Activated CD8-positive, alpha-beta T cell treated with anti-CD3 and anti-CD28 coated beads for 36 hours (primary cell): ENCODE measurements around the gene RNF144A. TPM values are rescaled to one million over a fixed set of nuclear protein-coding genes. Genes with fewer than 3 reads are reported as not detected.

Experiments
- ATAC-seq: fragments of 200-7000 bp; cut with Tn5 transposase; one replicate; pipeline ENCODE4 v1.10.0; 2021; ENCODE audit warnings: mild to moderate bottlenecking, moderate library complexity
- CTCF ChIA-PET: fragments of 350-600 bp; sonication (Branson Sonifier 250); formaldehyde crosslinking; loops from one replicate; lab custom pipeline; 2021; ENCODE audit warnings: antibody characterized with exemption; lab: Charles Lee
- POLR2A ChIA-PET: fragments of 350-600 bp; sonication (Branson Sonifier 250); formaldehyde crosslinking; loops from one replicate; lab custom pipeline; 2021; ENCODE audit warnings: antibody characterized with exemption; lab: Charles Lee
- DNase-seq: peaks from one replicate; pipeline ENCODE4 v3.0.0-alpha.2; 2020
- H3K27ac Mint-ChIP-seq: one replicate; pipeline ENCODE4 v1.8.0; 2021; ENCODE audit warnings: mild to moderate bottlenecking, mixed read lengths
- H3K27me3 Mint-ChIP-seq: one replicate; pipeline ENCODE4 v1.8.0; 2021; ENCODE audit warnings: mixed read lengths
- H3K36me3 Mint-ChIP-seq: one replicate; pipeline ENCODE4 v1.8.0; 2021; ENCODE audit warnings: low read depth, mixed read lengths
- H3K4me1 Mint-ChIP-seq: one replicate; pipeline ENCODE4 v1.8.0; 2021; ENCODE audit warnings: low read depth, mixed read lengths
- H3K4me3 Mint-ChIP-seq: one replicate; pipeline ENCODE4 v1.8.0; 2021; ENCODE audit warnings: mild to moderate bottlenecking, moderate library complexity, mixed read lengths
- H3K9me3 Mint-ChIP-seq: one replicate; pipeline ENCODE4 v1.8.0; 2021; ENCODE audit warnings: mixed read lengths
- CTCF ChIP-seq: fragments of 200-600 bp; IDR thresholded peaks from one replicate; pipeline ENCODE4 v1.8.0; 2022; ENCODE audit warnings: antibody characterized with exemption, mild to moderate bottlenecking
- intact Hi-C: fragments of 100-400 bp; cut with micrococcal nuclease; formaldehyde crosslinking; loops from one replicate; pipeline ENCODE4 v1.10.0; 2022
- total RNA-seq, 2 experiments: library from RNA; stranded (reverse); gene quantifications; one replicate each; pipeline ENCODE4 v1.2.3, GENCODE V29; 2021

RNF144A gene
- total RNA-seq, 2 experiments from 2014 or later, result 32.6 to 36.5 TPM

- Mint-ChIP-seq H3K4me3 (no peak overlapping the region), H3K27me3 (no peaks in the 10 kb centered on the region), H3K9me3 (no peaks in the 10 kb centered on the region), H3K4me1 (peaks cover 8% of the 10 kb centered on the region), H3K36me3 (no peaks in the 10 kb centered on the region), H3K27ac (no peak overlapping the region)
- POLR2A ChIA-PET, result no interaction called here
- CTCF ChIA-PET, result interaction anchor here (1.5 to 2.1 kb wide), 3 partner anchors 9 to 11 kb away, joined by 5 to 19 read pairs (median 5); no protein-coding TSS in a partner anchor
- ATAC-seq (no peak), DNase-seq (no peak)
- no peak for TF ChIP-seq CTCF
- intact Hi-C loops, result no loop called here
These were observed 31.2 kb upstream of the RNF144A start for GRCh38 chr2:6885968-6886367.

DNA sequence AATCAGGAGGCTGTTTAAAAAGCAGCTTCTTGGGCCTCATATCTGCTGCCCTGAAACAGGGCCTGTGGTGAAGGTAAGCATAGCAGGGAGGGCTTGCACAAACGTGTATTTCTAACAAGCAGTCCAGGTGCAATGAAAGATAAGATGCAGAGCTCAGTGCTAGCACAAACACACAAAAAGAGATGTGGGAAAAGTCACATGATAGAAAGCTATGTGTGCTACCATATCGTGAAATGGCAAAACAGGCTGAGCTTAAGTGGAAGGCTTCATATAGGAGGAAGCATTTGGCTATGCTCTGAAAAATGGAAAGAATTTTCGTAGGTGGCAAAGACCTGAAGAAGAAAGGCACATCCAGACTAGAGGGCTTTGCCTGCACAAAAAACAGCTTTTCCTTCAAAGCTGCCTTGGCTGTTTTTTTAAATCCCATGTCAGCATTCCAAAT, 29.4 kb upstream of the RNF144A start:
- no peaks in the 10 kb centered on the region for H3K36me3 Mint-ChIP-seq
- no peaks in the 10 kb centered on the region for H3K9me3 Mint-ChIP-seq
- H3K27ac Mint-ChIP-seq, result no peak overlapping the region
- ChIA-PET CTCF (interaction anchor here (0.6 to 2.4 kb wide), 10 partner anchors 8 to 156 kb away, joined by 3 to 23 read pairs (median 4); no protein-coding TSS in a partner anchor), POLR2A (interaction anchor here (1.1 kb wide), 1 partner anchor 46 kb away, joined by 3 read pairs; no protein-coding TSS in a partner anchor)
- intact Hi-C loops, result no loop called here
- TF ChIP-seq CTCF, result no peak
- H3K27me3 Mint-ChIP-seq, result no peaks in the 10 kb centered on the region
- H3K4me3 Mint-ChIP-seq, result no peak overlapping the region
- ATAC-seq, result no peak
- no peak for DNase-seq
- H3K4me1 Mint-ChIP-seq, result no peaks in the 10 kb centered on the region

DNA sequence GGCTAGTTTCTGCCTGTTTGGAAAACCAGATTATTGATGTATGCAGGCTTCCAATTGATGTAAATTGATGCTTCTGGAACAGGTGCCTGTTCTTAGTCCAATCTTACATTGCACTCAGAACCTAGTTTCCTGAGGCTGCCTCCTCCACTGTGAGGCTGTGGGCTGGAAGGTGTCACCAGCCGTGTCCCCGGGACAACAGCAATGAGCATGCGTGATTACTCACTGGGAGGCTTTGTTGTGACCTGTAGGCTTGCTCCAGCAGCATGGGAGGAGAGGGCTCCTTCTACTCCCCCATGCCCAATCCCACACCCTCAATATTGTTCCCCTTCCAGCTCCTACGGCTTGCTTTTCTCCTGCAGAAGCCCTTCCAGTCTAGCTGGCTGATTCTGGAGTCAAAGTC, 28.5 kb upstream of the RNF144A start:
- TF ChIP-seq CTCF, result no peak
- H3K4me1 Mint-ChIP-seq, result no peaks in the 10 kb centered on the region
- no peak overlapping the region for H3K4me3 Mint-ChIP-seq
- no peak for ATAC-seq
- ChIA-PET CTCF (interaction anchor here (0.9 to 2.4 kb wide), 6 partner anchors 7 to 155 kb away, joined by 3 to 23 read pairs (median 4); no protein-coding TSS in a partner anchor), POLR2A (interaction anchor here (1.1 kb wide), 1 partner anchor 47 kb away, joined by 3 read pairs; no protein-coding TSS in a partner anchor)
- DNase-seq, result no peak
- H3K9me3 Mint-ChIP-seq, result no peaks in the 10 kb centered on the region
- H3K36me3 Mint-ChIP-seq, result no peaks in the 10 kb centered on the region
- H3K27me3 Mint-ChIP-seq, result no peaks in the 10 kb centered on the region
- intact Hi-C loops, result no loop called here
- H3K27ac Mint-ChIP-seq, result no peak overlapping the region

GRCh38 chr2:6893876-6894482, 23.2 kb upstream of the RNF144A start:
- ATAC-seq, result no peak
- H3K4me3 Mint-ChIP-seq, result no peak overlapping the region
- no peaks in the 10 kb centered on the region for H3K9me3 Mint-ChIP-seq
- H3K27me3 Mint-ChIP-seq, result no peaks in the 10 kb centered on the region
- no peaks in the 10 kb centered on the region for H3K36me3 Mint-ChIP-seq
- H3K4me1 Mint-ChIP-seq, result peaks cover 7% of the 10 kb centered on the region
- ChIA-PET POLR2A (interaction anchor here (0.6 to 0.9 kb wide), 2 partner anchors 13 to 28 kb away, joined by 3 read pairs; partner anchors contain the start of gene CMPK2), CTCF (interaction anchor here (1.0 to 6.2 kb wide), 7 partner anchors 9 to 150 kb away, joined by 3 to 80 read pairs (median 33); partner anchors contain the start of genes CMPK2, RNF144A and RSAD2)
- intact Hi-C loops, result no loop called here
- DNase-seq, result no peak
- no peak for TF ChIP-seq CTCF
- no peak overlapping the region for H3K27ac Mint-ChIP-seq
